NCI-H82 treated with DMSO at 0.1 percent for 48 hours (cell line): ENCODE results near the gene RPS6KA2.
"Not testable (repeated sequence)": the region's sequence is repeated elsewhere in the genome, so short reads cannot be mapped to it uniquely, and the experiment has no call there.

Experiments used
- DNase-seq: peaks from one replicate; lab custom pipeline; 2025; ENCODE audit not compliant: unreplicated experiment; lab: John Stamatoyannopoulos, UW

RPS6KA2 gene

DNA sequence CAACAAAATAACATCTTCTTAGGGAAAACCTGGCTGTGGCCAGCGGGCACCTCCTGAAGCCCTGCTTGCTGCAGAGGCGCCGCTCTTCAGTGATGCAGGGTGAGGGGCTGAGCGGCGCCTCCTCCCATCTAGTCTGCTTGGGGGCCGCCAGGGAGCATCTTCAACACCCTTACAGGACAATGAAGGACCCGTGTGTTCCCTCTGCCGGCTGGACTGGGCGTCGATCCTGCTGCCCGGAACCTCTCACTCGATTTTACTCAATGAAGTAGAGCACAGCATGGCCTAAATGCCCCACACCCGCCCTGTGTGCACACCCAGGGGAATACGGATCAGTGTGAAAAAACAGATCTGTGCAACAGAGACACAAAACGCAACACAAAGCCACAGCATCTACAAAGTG lies 215.8 kb downstream of the RPS6KA2 start:
- DNase-seq: no peak

DNA sequence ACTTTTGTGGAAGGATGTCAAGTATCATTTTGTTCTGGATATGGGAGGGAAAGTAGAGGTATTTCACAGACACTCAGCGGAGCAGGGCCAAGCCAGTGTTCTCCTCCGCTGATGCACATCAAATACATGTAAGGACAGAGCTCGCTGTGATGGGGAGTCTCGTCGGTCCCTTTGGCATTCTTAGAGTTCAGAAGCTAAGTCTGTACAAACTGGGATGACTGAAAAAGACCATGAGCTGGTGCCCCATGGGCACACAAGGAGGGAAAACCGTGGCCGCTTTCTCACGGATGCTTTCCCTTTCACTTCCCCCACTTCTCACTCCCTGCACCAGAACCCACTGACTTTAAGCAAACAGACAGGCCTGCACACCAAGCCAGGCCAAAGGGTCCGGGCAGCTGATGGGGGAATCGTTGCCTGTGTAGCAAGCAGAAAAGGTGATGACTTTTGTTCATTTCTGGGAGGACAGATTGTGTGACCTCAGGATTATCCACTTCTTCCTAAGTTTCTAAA lies 216.6 kb downstream of the RPS6KA2 start:
- DNase-seq: no peak

GRCh38 chr6:166408936-166409755 lies 217.9 kb downstream of the RPS6KA2 start:
- DNase-seq: no peak

GRCh38 chr6:166406197-166406596 lies 220.9 kb downstream of the RPS6KA2 start:
- no peak for DNase-seq

GRCh38 chr6:166405386-166405785 lies 221.7 kb downstream of the RPS6KA2 start:
- no peak for DNase-seq

DNA sequence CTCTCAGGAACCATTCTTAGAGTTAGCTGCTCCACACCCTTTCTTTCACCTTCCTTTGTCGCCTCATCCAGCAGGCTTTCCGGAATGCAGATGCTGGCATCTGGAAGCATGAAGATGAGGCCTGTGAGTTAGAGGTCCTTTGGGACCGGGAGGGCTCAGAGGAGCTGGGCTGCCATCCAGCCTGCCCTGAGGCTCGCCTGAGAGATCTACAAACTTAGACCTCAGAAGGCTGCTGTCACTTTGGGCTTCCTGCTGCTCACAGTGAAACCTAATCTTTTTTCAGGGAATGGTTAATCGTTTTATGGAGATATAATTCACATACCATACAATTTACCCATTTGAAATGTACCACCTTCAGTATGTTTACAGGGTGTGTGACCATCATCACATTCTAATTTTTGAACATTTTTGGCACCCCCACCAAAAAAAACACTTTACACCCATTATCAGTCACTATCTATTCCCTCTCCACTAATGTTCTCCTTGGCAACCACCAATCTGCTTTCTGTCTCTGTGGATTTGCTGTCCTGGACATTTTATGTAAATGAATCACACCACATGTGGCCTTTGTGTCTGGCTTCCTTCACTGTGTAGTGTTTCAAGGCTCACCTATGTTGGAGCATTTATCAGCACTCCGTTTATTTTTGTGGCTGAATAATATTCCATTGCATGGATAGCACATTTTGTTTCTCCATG lies 224.3 kb downstream of the RPS6KA2 start:
- no peak for DNase-seq

DNA sequence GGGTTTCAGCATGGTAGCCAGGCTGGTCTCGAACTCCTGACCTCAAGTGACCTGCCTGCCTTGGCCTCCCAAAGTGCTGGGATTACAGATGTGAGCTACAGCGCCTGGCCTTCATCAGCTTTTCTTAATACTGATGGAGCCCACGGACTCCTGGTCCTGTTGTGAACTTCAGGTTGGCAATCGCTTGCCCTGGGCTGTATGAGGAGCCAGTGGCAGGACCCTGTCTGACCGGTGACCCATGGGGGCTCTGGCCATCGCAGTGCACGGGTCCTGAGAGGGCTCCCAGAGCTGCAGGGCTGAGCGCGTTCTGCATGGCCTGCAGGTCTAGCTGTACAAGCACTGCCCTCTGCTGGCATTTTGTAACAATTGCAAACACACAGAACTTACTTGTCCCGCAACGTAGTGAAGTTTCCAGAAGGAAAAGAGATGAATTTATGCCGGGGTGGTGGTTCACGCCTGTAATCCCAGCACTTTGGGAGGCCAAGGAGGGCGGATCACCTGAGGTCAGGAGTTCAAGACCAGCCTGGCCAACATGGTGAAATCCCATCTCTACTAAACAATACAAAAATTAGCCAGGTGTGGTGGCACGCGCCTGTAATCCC lies 226.3 kb downstream of the RPS6KA2 start:
- DNase-seq: not testable (repeated sequence)

- DNase-seq: no peak
Observed at GRCh38 chr6:166400181-166400580, 226.9 kb downstream of the RPS6KA2 start.

GRCh38 chr6:166398348-166398747 lies 228.7 kb downstream of the RPS6KA2 start:
- DNase-seq: no peak

DNA sequence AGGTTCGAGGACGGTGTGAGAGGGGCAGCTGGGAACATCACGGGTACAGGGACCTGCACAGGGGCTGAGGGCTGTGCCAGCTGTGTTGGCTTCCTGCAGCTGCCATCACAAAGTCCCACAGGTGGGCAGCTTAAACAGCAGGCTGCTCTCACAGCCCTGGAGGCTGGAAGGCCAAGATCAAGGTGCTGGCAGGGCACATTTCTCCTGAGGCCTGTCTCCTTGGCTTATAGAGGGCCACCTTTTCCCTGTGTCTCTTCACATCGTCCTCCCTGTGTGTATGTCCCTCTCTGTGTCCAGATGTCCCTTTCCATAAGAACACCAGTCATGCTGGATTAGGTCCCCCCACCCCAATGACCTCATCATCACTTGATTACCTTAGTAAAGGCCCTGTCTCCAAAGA lies 229.2 kb downstream of the RPS6KA2 start:
- DNase-seq: no peak

GRCh38 chr6:166395778-166396177 lies 231.3 kb downstream of the RPS6KA2 start:
- no peak for DNase-seq

GRCh38 chr6:166395351-166395750 lies 231.7 kb downstream of the RPS6KA2 start:
- DNase-seq: no peak

DNA sequence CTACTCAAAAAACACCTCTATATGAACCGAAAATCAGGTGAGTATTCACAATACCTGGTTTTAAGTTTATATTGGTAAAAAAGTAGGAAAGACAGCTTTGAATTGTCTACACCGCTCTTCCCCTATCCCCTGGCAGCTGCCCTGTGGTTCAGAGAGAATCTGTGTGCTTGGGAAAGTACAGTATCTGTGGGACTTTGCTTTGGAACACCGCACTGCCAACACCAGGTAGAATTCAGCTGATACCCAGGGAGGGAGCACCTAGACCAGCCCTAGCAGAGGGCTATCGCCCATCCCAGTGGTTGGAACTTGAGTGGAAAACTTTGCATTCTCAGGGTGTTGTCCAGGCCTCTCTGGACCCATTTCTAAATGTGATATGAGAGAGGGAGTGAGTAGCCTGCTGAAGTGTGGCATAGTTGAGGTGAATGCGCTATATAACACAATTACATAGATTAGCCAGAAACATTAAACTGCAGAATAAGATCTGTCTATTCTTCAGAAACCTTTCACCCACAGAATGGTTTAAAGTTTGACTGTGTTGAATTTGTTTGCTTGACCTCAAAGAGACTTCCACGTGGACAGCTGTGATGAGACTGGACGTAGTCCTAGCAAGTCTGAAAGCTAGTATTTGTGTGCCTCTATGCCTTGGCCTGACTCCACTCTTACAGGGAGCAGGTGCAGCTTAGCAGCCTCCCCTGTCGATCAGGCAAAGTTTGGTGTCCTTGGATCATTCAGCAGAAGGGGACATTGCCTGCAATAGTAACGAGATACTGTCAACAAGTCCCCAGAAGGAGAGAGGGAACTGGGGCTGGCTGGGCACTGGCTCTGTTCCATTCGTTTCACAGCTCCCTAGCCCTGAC lies 232.8 kb downstream of the RPS6KA2 start:
- no peak for DNase-seq

DNA sequence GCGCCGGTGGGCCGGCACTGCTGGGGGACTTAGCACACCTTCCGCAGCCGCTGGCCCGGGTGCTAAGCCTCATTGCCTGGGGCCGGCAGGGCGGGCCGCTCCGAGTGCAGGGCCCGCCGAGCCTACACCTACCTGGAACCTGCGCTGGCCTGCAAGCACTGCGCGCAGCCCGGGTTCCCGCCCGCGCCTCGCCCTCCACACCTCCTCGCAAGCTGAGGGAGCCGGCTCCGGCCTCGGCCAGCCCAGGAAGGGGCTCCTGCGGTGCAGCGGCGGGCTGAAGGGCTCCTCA lies 233.6 kb downstream of the RPS6KA2 start:
- DNase-seq: no peak

DNA sequence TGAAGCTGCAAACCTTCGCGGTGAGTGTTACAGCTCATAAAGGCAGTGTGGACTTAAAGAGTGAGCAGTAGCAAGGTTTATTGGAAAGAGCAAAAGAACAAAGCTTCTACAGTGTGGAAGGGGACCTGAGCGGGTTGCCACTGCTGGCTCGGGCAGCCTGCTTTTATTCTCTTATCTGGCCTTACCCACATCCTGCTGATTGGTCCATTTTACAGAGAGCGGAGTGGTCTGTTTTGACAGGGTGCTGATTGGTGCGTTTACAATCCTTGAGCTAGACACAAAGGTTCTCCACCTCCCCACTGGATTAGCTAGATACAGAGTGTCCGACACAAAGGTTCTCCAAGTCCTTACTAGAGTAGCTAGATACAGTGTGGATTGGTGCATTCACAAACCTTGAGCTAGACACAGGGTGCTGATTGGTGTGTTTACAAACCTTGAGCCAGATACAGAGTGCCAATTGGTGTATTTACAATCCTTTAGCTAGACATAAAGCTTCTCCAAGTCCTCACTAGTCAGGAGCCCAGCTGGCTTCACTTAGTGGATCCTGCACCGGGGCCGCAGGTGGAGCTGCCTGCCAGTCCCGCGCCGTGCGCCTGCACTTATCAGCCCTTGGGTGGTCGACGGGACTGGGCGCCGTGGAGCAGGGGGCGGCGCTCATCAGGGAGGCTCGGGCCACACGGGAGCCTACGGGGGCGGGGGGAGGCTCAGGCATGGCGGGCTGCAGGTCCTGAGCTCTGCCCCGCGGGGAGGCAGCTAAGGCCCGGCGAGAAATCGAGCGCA lies 234.1 kb downstream of the RPS6KA2 start:
- DNase-seq: not testable (repeated sequence)

GRCh38 chr6:166389119-166389518 lies 237.9 kb downstream of the RPS6KA2 start:
- DNase-seq: no peak

DNA sequence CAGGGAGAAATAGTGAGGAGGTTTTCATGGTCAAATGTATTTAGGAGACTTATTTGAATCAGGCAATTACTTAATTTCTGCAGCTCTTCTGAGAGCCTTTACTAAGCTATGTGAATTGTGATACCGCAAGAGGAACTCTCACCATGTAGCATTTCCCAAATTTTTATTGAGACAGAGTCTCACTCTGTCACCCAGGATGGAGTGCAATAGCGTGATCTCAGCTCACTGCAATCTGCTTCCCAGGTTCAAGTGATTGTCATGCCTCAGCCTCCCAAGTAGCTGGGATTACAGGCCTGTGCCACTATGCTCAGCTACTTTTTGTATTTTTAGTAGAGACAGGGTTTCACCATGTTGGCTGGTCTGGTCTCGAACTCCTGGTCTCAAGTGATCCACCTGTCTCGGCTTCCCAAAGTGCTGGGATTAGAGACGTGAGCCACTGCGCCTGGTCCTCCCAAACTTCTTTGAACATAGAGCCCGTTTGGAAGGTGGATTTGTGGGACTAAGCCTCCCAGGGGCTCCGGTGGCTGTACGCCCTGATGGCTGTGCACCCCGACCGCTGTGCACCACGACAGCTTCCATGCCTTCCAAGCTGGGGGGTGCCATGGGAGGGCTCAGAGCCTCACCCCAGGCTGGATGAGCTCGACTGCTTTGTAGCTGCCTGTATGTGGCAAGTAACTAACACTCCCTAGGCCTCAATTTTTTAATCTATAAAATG lies 238.6 kb downstream of the RPS6KA2 start:
- no peak for DNase-seq

DNA sequence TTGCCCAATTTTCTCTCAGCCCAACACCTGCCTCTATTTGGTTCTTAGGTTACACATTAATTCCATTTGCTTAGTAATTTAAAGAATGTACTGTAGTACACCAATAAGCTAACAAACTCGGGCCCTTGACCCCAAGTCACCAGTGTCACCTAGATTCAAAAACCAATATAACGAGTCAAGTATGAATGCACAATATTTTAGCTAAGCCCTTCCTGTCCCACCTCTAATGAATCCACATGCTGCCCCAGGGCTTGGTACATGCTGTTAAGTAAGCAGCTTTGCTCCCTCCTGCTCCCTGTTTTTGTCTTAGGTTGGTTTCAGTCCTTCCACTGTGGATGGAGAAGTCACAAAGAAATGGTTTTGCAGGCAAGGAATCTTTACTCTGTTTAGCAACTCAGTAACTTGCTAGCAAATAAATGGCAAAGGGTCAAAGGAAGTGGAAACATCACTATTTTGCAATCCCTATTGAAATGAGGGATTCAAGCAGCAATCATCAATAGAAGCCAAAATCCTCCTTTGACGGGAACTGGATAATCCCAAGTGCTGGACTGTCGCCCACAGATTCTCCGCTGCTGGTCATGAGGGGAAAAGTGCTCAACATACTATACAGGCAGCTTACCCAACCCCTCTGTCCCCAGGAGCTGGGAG lies 239.3 kb downstream of the RPS6KA2 start:
- no peak for DNase-seq

DNA sequence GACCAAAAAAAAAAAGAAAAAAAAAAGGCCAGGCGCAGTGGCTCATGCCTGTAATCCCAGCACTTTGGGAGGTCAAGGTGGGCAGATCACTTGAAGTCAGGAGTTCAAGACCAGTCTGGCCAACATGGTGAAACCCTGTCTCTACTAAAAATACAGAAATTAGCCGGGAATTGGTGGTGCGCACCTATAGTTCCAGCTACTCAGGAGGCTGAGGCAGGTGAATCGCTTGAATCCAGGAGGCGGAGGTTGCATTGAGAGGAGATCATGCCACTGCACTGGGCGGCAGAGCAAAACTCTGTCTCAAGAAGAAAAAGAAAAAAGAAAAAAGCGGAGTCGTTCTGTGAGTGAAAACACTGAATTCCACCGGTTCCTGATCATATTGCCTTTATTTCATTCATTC lies 240.0 kb downstream of the RPS6KA2 start:
- DNase-seq: not testable (repeated sequence)
